H9 (cell line): ENCODE measurements around the gene TMEM184B. TPM values are rescaled to one million over a fixed set of nuclear protein-coding genes. Genes with fewer than 3 reads are reported as not detected.

Experiments used
- DNase-seq: peaks from one replicate; pipeline ENCODE4 v3.0.0-alpha.2; 2017
- H2AFZ ChIP-seq: one replicate; pipeline ENCODE4 v1.6.1; 2013; ENCODE audit warnings: mild to moderate bottlenecking, low read length, control low read depth, moderate library complexity
- H2AK5ac ChIP-seq: 2 replicates; pipeline ENCODE4 v1.6.1; 2013; ENCODE audit warnings: low read length, control low read depth, mixed read lengths; ENCODE audit not compliant: insufficient read length
- H2BK120ac ChIP-seq: one replicate; pipeline ENCODE4 v1.6.1; 2013; ENCODE audit warnings: low read depth, mild to moderate bottlenecking, low read length, control low read depth, inconsistent platforms; ENCODE audit not compliant: poor library complexity, severe bottlenecking
- H2BK12ac ChIP-seq: 2 replicates; pipeline ENCODE4 v1.6.1; 2013; ENCODE audit warnings: low read length, control low read depth, mixed read lengths, low read depth; ENCODE audit not compliant: insufficient read length
- H2BK15ac ChIP-seq: 2 replicates; pipeline ENCODE4 v1.6.1; 2013; ENCODE audit warnings: low read depth, low read length, control low read depth
- H2BK20ac ChIP-seq: one replicate; pipeline ENCODE4 v1.6.1; 2013; ENCODE audit warnings: low read depth, mild to moderate bottlenecking, low read length, control low read depth, inconsistent platforms; ENCODE audit not compliant: poor library complexity, severe bottlenecking
- H2BK5ac ChIP-seq: 2 replicates; pipeline ENCODE4 v1.6.1; 2013; ENCODE audit warnings: low read length, control low read depth, mixed read lengths; ENCODE audit not compliant: insufficient read length
- H3K14ac ChIP-seq: 2 replicates; pipeline ENCODE4 v1.6.1; 2013; ENCODE audit warnings: low read length, control low read depth; ENCODE audit not compliant: insufficient read depth
- H3K18ac ChIP-seq: 2 replicates; pipeline ENCODE4 v1.6.1; 2013; ENCODE audit warnings: low read depth, mild to moderate bottlenecking, mixed read lengths, low read length, control low read depth; ENCODE audit not compliant: insufficient read length
- H3K23ac ChIP-seq: 2 replicates; pipeline ENCODE4 v1.6.1; 2013; ENCODE audit warnings: low read length, control low read depth, mixed read lengths, low read depth; ENCODE audit not compliant: insufficient read length
- H3K23me2 ChIP-seq: 2 replicates; pipeline ENCODE4 v1.6.1; 2013; ENCODE audit warnings: low read depth, mild to moderate bottlenecking, mixed read lengths, low read length, control low read depth; ENCODE audit not compliant: insufficient read length, poor library complexity, severe bottlenecking
- H3K27ac ChIP-seq: 2 replicates; pipeline ENCODE4 v1.5.1; 2013; ENCODE audit warnings: low read length, control low read depth, mixed read lengths, low read depth; ENCODE audit not compliant: insufficient read length
- H3K27me3 ChIP-seq: 2 replicates; pipeline ENCODE4 v1.6.1; 2013; ENCODE audit warnings: low read length, control low read depth, inconsistent platforms; ENCODE audit not compliant: insufficient read depth
- H3K4ac ChIP-seq: 2 replicates; pipeline ENCODE4 v1.6.1; 2013; ENCODE audit warnings: low read depth, mild to moderate bottlenecking, control low read depth, inconsistent platforms, low read length, moderate library complexity
- H3K4me1 ChIP-seq: 2 replicates; pipeline ENCODE4 v1.6.1; 2013; ENCODE audit warnings: low read length, control low read depth, inconsistent platforms; ENCODE audit not compliant: insufficient read depth
- H3K4me2 ChIP-seq: 2 replicates; pipeline ENCODE4 v1.6.1; 2013; ENCODE audit warnings: low read length, control low read depth, mixed read lengths; ENCODE audit not compliant: insufficient read length, insufficient read depth
- H3K56ac ChIP-seq: 2 replicates; pipeline ENCODE4 v1.6.1; 2013; ENCODE audit warnings: low read depth, mild to moderate bottlenecking, mixed read lengths, low read length, control low read depth; ENCODE audit not compliant: insufficient read length
- H3K79me1 ChIP-seq: 2 replicates; pipeline ENCODE4 v1.6.1; 2013; ENCODE audit warnings: low read depth, mild to moderate bottlenecking, moderate library complexity, low read length, control low read depth, inconsistent platforms; ENCODE audit not compliant: insufficient read depth, poor library complexity, severe bottlenecking
- H3K79me2 ChIP-seq: 2 replicates; pipeline ENCODE4 v1.6.1; 2013; ENCODE audit warnings: low read length, control low read depth, inconsistent platforms; ENCODE audit not compliant: insufficient read depth
- H3K9ac ChIP-seq: 2 replicates; pipeline ENCODE4 v1.6.1; 2013; ENCODE audit warnings: low read length, control low read depth, mixed read lengths; ENCODE audit not compliant: insufficient read length; ENCODE audit errors: extremely low read depth
- H3K9me3 ChIP-seq: one replicate; pipeline ENCODE4 v1.6.1; 2013; ENCODE audit warnings: low read depth, low read length, inconsistent platforms; ENCODE audit not compliant: control insufficient read depth
- H3T11ph ChIP-seq: one replicate; pipeline ENCODE4 v1.6.1; 2013; ENCODE audit warnings: mild to moderate bottlenecking, low read length, control low read depth, inconsistent platforms
- H4K20me1 ChIP-seq: one replicate; pipeline ENCODE4 v1.6.1; 2013; ENCODE audit not compliant: control insufficient read depth, insufficient read length, insufficient read depth
- H4K5ac ChIP-seq: 2 replicates; pipeline ENCODE4 v1.6.1; 2013; ENCODE audit warnings: low read depth, mild to moderate bottlenecking, mixed read lengths, low read length, control low read depth; ENCODE audit not compliant: insufficient read length
- H4K8ac ChIP-seq: replicated peaks from 2 replicates; pipeline ENCODE4 v1.6.1; 2013; ENCODE audit warnings: low read length, control low read depth, mixed read lengths, low read depth; ENCODE audit not compliant: insufficient read length
- H4K91ac ChIP-seq: 2 replicates; pipeline ENCODE4 v1.6.1; 2013; ENCODE audit warnings: low read depth, mild to moderate bottlenecking, moderate library complexity, mixed read lengths, low read length, control low read depth; ENCODE audit not compliant: insufficient read length
- H3K27ac Mint-ChIP-seq, 3 experiments: 2 replicates in 2 of 3; 3 replicates in 1 of 3; pipeline ENCODE4 v1.8.0; 2020 to 2021; ENCODE audit warnings: mixed read lengths in 3 of 3, mild to moderate bottlenecking in 1 of 3, moderate library complexity in 1 of 3
- H3K27me3 Mint-ChIP-seq: 2 replicates; pipeline ENCODE4 v1.8.0; 2021; ENCODE audit warnings: low read depth, mild to moderate bottlenecking, moderate library complexity, mixed read lengths
- H3K36me3 Mint-ChIP-seq, 3 experiments: 2 replicates in 2 of 3; 3 replicates in 1 of 3; pipeline ENCODE4 v1.8.0; 2020 to 2021; ENCODE audit warnings: low read depth in 3 of 3, mixed read lengths in 3 of 3; ENCODE audit not compliant: insufficient read depth in 1 of 3
- H3K4me1 Mint-ChIP-seq, 2 experiments: 2 replicates each; pipeline ENCODE4 v1.8.0; 2020; ENCODE audit warnings: mixed read lengths in 2 of 2
- H3K4me3 Mint-ChIP-seq, 2 experiments: 2 replicates in 1 of 2; 3 replicates in 1 of 2; pipeline ENCODE4 v1.8.0; 2020 to 2021; ENCODE audit warnings: mild to moderate bottlenecking in 2 of 2, mixed read lengths in 2 of 2, moderate library complexity in 1 of 2
- H3K9me3 Mint-ChIP-seq, 2 experiments: 2 replicates in 1 of 2; 3 replicates in 1 of 2; pipeline ENCODE4 v1.8.0; 2020; ENCODE audit warnings: mild to moderate bottlenecking in 2 of 2, mixed read lengths in 2 of 2, moderate library complexity in 1 of 2
- WGBS: extraction: QIAGEN DNeasy Blood & Tissue Kit; methylation state at CpG from one replicate; pipeline ENCODE4 v1.1.7; 2013; ENCODE audit warnings: missing lambda C conversion rate, low lambda C conversion rate, mixed read lengths; ENCODE audit not compliant: insufficient read length; ENCODE audit errors: extremely low coverage; 5-methylcytosine and 5-hydroxymethylcytosine counted together
- total RNA-seq: library from RNA; stranded (reverse); gene quantifications from 2 replicates; pipeline ENCODE4 v1.2.1, GENCODE V29; 2021
- TF ChIP-seq, protein P1 (sequence below): fragments of 200-600 bp; sonication (generic); conservative IDR thresholded peaks from 3 replicates; pipeline ENCODE4 v1.8.0; 2021; ENCODE audit warnings: antibody characterized with exemption, mild to moderate bottlenecking

TMEM184B gene
- total RNA-seq, 1 experiment from 2014 or later = 58.5 TPM

DNA sequence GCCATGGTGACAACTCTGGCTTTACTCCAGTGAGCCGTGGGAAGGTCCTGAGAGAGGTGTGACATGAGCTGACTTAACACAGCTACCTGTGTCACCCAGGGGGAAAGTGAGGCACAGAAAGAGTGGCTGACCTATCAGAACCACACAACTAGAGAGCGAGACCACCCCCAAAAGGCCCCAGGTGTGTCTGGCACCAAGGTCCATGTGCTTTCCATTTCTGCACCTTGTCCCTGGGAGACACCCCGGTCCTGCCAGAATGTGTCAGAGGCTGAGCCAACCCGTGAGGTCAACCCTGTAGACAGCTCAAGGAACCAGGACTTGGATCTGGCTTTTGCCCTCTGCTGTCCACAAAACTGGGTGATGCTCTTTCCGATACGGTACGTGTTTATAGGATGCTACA lies 61.3 kb downstream of the TMEM184B start:
- H2BK15ac ChIP-seq = no peak overlapping the region
- TF ChIP-seq, protein P1, sequence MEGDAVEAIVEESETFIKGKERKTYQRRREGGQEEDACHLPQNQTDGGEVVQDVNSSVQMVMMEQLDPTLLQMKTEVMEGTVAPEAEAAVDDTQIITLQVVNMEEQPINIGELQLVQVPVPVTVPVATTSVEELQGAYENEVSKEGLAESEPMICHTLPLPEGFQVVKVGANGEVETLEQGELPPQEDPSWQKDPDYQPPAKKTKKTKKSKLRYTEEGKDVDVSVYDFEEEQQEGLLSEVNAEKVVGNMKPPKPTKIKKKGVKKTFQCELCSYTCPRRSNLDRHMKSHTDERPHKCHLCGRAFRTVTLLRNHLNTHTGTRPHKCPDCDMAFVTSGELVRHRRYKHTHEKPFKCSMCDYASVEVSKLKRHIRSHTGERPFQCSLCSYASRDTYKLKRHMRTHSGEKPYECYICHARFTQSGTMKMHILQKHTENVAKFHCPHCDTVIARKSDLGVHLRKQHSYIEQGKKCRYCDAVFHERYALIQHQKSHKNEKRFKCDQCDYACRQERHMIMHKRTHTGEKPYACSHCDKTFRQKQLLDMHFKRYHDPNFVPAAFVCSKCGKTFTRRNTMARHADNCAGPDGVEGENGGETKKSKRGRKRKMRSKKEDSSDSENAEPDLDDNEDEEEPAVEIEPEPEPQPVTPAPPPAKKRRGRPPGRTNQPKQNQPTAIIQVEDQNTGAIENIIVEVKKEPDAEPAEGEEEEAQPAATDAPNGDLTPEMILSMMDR = no peak
- peaks cover 22% of the 10 kb centered on the region for H3K27me3 Mint-ChIP-seq
- no peaks in the 10 kb centered on the region for H4K20me1 ChIP-seq
- no peak overlapping the region for H3K23ac ChIP-seq
- no peak overlapping the region for H2BK5ac ChIP-seq
- no peaks in the 10 kb centered on the region for H3K9me3 ChIP-seq
- H3K36me3 Mint-ChIP-seq = peaks cover 3 to 6% (median 4%) of the 10 kb centered on the region in 3 experiments
- H4K8ac ChIP-seq = no peak overlapping the region
- H3T11ph ChIP-seq = no peak overlapping the region
- WGBS = no CpG with 5 or more reads among the region's 7 CpGs
- H3K4me1 ChIP-seq = no peaks in the 10 kb centered on the region
- no peak overlapping the region for H3K4ac ChIP-seq
- no peak for DNase-seq
- no peak overlapping the region for H4K91ac ChIP-seq
- no peak overlapping the region for H3K56ac ChIP-seq
- no peak overlapping the region for H2BK12ac ChIP-seq
- no peak overlapping the region for H2AFZ ChIP-seq
- H3K79me2 ChIP-seq = no peaks in the 10 kb centered on the region
- no peaks in the 10 kb centered on the region; the same call in 1 of the 2 replicates for H3K27me3 ChIP-seq
- no peak overlapping the region for H2AK5ac ChIP-seq
- H3K14ac ChIP-seq = no peak overlapping the region
- H3K27ac ChIP-seq = no peak overlapping the region
- H2BK20ac ChIP-seq = no peak overlapping the region
- no peak overlapping the region for H3K4me3 Mint-ChIP-seq
- H4K5ac ChIP-seq = no peak overlapping the region
- no peak overlapping the region for H2BK120ac ChIP-seq
- H3K18ac ChIP-seq = no peak overlapping the region
- peaks cover 0 to 2% of the 10 kb centered on the region in 2 experiments; a peak in 1 of 5 replicates for H3K9me3 Mint-ChIP-seq
- no peak overlapping the region for H3K4me2 ChIP-seq
- peaks cover 3% of the 10 kb centered on the region for H3K23me2 ChIP-seq
- H3K27ac Mint-ChIP-seq = no peak overlapping the region
- no peaks in the 10 kb centered on the region for H3K79me1 ChIP-seq
- no peak overlapping the region for H3K9ac ChIP-seq
- peaks cover 12 to 24% of the 10 kb centered on the region in 2 experiments for H3K4me1 Mint-ChIP-seq
